ENCODE results near the gene OR7G2. TPM values are rescaled to one million over a fixed set of nuclear protein-coding genes. Genes with fewer than 3 reads are reported as not detected.
"Not testable (repeated sequence)": the region's sequence is repeated elsewhere in the genome, so short reads cannot be mapped to it uniquely, and the experiment has no call there.

The OR7G2 gene
- total RNA-seq, 6 experiments from 2014 or later = not detected

DNA sequence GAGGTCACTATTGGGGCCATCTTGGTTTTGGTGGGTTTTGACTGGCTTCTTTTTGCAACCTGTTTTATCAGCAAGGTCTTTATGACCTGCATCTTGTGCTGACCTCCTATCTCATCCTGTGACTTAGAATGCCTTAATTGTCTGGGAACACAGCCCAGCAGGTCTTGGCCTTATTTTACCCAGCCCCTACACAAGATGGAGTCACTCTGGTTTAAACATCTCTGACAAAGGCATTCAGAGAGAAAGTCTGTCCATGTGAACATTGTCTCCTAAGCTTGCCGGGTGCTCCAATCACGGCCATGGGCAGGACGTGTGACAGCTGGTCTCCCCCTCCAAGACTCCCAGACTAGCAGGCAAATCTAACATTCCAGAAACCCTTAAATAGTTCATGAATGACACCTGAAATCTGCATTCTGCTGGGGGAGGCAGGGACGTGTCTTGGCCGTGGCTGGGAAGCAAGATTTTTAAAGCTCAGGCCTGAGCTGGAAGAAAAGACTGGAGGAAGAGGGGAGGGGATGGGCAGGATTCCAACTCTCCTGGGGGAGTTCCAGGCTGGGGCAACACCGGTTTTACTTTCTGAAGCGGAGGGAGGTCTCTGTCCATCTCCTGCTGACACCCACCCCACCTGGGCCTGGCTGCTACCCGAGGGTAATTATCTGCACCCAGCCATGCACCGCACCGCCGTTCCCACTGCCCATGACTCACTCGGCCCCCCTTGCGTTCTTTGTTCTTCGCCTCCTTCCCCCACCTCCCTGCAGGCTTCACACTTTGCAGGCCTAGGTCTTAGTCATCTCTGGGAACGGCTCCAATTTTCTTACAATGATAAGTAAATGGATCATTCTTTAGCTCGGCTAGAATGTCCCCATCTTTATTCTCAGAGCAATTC, 32.0 kb downstream of the OR7G2 start:
- intact Hi-C loops (cut with DNase I) = no loop called here
- Histone ChIP-seq H3K9me3 (no peaks in the 10 kb centered on the region), H3K4me1 (no peaks in the 10 kb centered on the region), H3K4me3 (no peak overlapping the region), H3K36me3 (no peaks in the 10 kb centered on the region), H3K27me3 (no peaks in the 10 kb centered on the region), H3K27ac (no peak overlapping the region)
- DNase-seq = peak in 2 of 3 donors; percentile 41 to 47
- no peak for TF ChIP-seq POLR2A (IDR thresholded peaks at IDR 0.05)
- TF ChIP-seq, protein P1, sequence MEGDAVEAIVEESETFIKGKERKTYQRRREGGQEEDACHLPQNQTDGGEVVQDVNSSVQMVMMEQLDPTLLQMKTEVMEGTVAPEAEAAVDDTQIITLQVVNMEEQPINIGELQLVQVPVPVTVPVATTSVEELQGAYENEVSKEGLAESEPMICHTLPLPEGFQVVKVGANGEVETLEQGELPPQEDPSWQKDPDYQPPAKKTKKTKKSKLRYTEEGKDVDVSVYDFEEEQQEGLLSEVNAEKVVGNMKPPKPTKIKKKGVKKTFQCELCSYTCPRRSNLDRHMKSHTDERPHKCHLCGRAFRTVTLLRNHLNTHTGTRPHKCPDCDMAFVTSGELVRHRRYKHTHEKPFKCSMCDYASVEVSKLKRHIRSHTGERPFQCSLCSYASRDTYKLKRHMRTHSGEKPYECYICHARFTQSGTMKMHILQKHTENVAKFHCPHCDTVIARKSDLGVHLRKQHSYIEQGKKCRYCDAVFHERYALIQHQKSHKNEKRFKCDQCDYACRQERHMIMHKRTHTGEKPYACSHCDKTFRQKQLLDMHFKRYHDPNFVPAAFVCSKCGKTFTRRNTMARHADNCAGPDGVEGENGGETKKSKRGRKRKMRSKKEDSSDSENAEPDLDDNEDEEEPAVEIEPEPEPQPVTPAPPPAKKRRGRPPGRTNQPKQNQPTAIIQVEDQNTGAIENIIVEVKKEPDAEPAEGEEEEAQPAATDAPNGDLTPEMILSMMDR (IDR thresholded peaks at IDR 0.05) = no peak
- peak; percentile 31 to 90 (median 70) for ATAC-seq
- 25% methylated on average over 14 of the region's 16 CpGs for WGBS (ENCODE audit: insufficient coverage, low coverage, low lambda C conversion rate, missing lambda C conversion rate)

DNA sequence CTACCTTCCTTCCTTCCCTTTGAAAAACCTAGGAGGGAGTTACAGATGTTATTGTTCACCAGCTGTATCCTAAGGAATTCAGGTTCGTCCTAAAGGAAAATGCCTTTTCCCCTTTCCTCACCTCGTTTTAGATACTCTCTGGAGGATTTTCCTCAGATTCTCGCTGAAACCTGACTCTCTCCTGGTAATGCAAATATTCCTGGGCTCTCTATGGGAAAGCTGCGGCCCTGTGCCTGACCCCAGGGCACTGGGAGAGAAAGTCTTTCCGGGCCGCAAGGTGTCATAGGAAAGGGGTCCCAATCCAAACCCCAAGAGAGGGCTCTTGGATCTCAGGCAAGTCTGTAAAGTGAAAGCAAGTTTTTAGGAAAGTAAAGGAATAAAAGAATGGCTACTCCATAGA, 33.5 kb downstream of the OR7G2 start:
- H3K4me3 ChIP-seq = no peak overlapping the region
- no peaks in the 10 kb centered on the region for H3K27me3 ChIP-seq
- ATAC-seq = no peak
- 41% methylated on average over 6 of the region's 6 CpGs for WGBS (ENCODE audit: insufficient coverage, low coverage, low lambda C conversion rate, missing lambda C conversion rate)
- H3K4me1 ChIP-seq = no peaks in the 10 kb centered on the region
- no peaks in the 10 kb centered on the region for H3K36me3 ChIP-seq
- TF ChIP-seq, protein P1 (IDR thresholded peaks at IDR 0.05) = no peak
- TF ChIP-seq POLR2A (IDR thresholded peaks at IDR 0.05) = no peak
- no peaks in the 10 kb centered on the region for H3K9me3 ChIP-seq
- H3K27ac ChIP-seq = no peak overlapping the region
- intact Hi-C loops (cut with DNase I) = no loop called here
- DNase-seq = no peak

DNA sequence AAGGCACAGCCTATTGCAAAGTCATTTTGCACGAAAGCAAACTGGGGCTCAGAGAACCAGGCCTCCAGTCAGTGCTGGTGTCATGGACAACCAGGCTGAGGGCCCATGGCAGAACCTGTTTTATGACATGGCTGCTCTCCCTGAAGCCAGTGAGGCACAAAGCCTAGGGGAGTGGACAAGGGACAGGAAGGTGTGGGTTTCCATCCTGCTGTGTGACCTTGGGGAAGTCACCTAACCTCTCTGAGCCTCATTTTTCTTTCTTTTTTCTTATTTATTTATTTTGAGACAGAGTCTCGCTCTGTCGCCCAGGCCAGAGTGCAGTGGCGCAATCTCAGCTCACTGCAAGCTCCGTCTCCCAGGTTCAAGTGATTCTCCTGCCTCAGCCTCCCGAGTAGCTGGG, 35.6 kb downstream of the OR7G2 start:
- DNase-seq; H3K27me3 ChIP-seq; H3K27ac ChIP-seq; H3K36me3 ChIP-seq; ATAC-seq; H3K4me3 ChIP-seq; intact Hi-C loops (cut with DNase I); H3K9me3 ChIP-seq; H3K4me1 ChIP-seq: not testable (repeated sequence)
- 76% methylated on average over 3 of the region's 6 CpGs for WGBS (ENCODE audit: insufficient coverage, low coverage, low lambda C conversion rate, missing lambda C conversion rate)

DNA sequence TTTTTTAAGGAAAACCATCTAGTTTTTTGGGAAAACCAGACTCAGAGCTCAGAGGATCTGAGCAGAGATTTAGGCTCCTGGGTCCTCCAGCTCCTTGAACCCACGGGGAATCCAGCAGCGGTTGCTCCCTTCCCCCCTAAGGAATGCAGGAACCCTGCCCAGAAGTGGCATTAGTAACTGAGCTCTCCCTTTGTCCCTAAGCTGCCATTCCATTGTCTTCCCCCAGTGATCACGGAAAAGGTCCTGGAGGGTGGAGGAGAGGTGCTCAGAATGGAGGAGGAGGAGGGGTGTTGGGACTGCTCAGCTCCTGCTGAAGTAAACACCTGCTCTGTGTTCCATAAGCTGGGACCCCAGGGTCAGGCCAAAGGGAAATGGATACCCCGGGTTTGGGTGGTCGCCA, 37.2 kb downstream of the OR7G2 start:
- Histone ChIP-seq H3K4me1 (no peaks in the 10 kb centered on the region), H3K27me3 (no peaks in the 10 kb centered on the region), H3K4me3 (no peak overlapping the region), H3K27ac (no peak overlapping the region), H3K9me3 (no peaks in the 10 kb centered on the region), H3K36me3 (no peaks in the 10 kb centered on the region)
- 21% methylated on average over 3 of the region's 5 CpGs for WGBS (ENCODE audit: insufficient coverage, low coverage, low lambda C conversion rate, missing lambda C conversion rate)
- DNase-seq (no peak), ATAC-seq (no peak)
- TF ChIP-seq, protein P1 (IDR thresholded peaks at IDR 0.05) = no peak
- no peak for TF ChIP-seq POLR2A (IDR thresholded peaks at IDR 0.05)
- intact Hi-C loops (cut with DNase I) = no loop called here

DNA sequence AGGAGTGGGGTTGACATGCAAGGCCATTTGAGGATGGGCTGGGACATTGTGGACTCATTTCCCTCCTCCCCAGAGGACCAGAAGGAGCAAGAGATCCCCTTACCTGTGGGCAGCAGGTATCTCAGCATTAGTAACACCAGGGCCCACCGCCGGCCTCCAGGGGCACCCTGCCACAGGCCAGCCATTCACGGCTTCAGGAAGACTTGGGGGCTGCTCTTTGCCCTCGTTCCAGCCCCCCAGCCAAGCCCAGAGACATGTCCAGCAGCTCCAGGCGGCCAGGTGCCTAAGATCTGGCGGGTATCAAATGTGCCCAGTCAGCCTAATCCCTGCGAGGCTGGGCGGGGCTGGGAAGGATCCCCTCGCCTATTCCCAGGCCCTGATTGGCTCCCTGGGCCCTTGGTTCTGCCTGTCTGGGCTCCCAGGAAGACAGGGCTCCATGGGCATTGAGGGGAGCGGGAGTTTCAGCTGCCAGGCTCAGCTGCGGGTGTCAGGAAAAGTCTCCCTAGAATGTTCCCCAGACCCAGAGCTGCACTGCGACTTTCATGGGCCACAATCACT, 41.7 kb downstream of the OR7G2 start:
- H3K4me1 ChIP-seq = no peaks in the 10 kb centered on the region
- intact Hi-C loops (cut with DNase I) = no loop called here
- no peak for TF ChIP-seq POLR2A (IDR thresholded peaks at IDR 0.05)
- TF ChIP-seq, protein P1 (IDR thresholded peaks at IDR 0.05) = no peak
- no peak for DNase-seq
- H3K27me3 ChIP-seq = no peaks in the 10 kb centered on the region
- H3K36me3 ChIP-seq = no peaks in the 10 kb centered on the region
- WGBS (ENCODE audit: insufficient coverage, low coverage, low lambda C conversion rate, missing lambda C conversion rate) = no CpG with 5 or more reads among the region's 12 CpGs
- H3K27ac ChIP-seq = no peak overlapping the region
- no peaks in the 10 kb centered on the region for H3K9me3 ChIP-seq
- no peak overlapping the region for H3K4me3 ChIP-seq
- ATAC-seq = no peak
